HG02571 (cell line): ENCODE measurements around the gene PRPF40B.
"Not testable (repeated sequence)": the region's sequence is repeated elsewhere in the genome, so short reads cannot be mapped to it uniquely, and the experiment has no call there.

ENCODE experiments used
- ATAC-seq: cut with Tn5 transposase; IDR thresholded peaks from one replicate; pipeline ENCODE4 v1.9.1; 2021; ENCODE audit warnings: mild to moderate bottlenecking, moderate library complexity; ENCODE audit not compliant: unreplicated experiment

PRPF40B gene

GRCh38 chr12:49609059-49609874, 14.1 kb upstream of the PRPF40B start:
- no peak for ATAC-seq

- ATAC-seq = no peak
Measured at GRCh38 chr12:49609875-49610154, 13.5 kb upstream of the PRPF40B start.

GRCh38 chr12:49610785-49611184, 12.6 kb upstream of the PRPF40B start:
- not testable (repeated sequence) for ATAC-seq

- ATAC-seq = no peak
Measured at GRCh38 chr12:49612210-49612609, 11.2 kb upstream of the PRPF40B start.

GRCh38 chr12:49615725-49616124, 7.6 kb upstream of the PRPF40B start:
- no peak for ATAC-seq

- ATAC-seq = no peak
Measured at GRCh38 chr12:49616533-49617219, 6.7 kb upstream of the PRPF40B start.

GRCh38 chr12:49618576-49618975, 4.8 kb upstream of the PRPF40B start:
- ATAC-seq = no peak

- ATAC-seq = no peak
Measured at GRCh38 chr12:49619286-49619685, 4.1 kb upstream of the PRPF40B start.

GRCh38 chr12:49621651-49622500, 1.5 kb upstream of the PRPF40B start:
- peak; percentile 6 for ATAC-seq

- peak; percentile 23 for ATAC-seq
Measured at GRCh38 chr12:49622501-49623141, 740 bp upstream of the PRPF40B start.

GRCh38 chr12:49624921-49625577, 1.7 kb downstream of the PRPF40B start:
- no peak for ATAC-seq

GRCh38 chr12:49626169-49626835, 2.9 kb downstream of the PRPF40B start:
- ATAC-seq = no peak

- no peak for ATAC-seq
Measured at GRCh38 chr12:49626836-49627235, 3.5 kb downstream of the PRPF40B start.

- ATAC-seq = no peak
Measured at GRCh38 chr12:49627752-49628360, 4.5 kb downstream of the PRPF40B start.

GRCh38 chr12:49631336-49631907, 8.1 kb downstream of the PRPF40B start:
- ATAC-seq = no peak

- ATAC-seq = no peak
Measured at GRCh38 chr12:49632401-49632800, 9.0 kb downstream of the PRPF40B start.

GRCh38 chr12:49632986-49633702, 9.8 kb downstream of the PRPF40B start:
- no peak for ATAC-seq

GRCh38 chr12:49633703-49634345, 10.5 kb downstream of the PRPF40B start:
- no peak for ATAC-seq
